WTC11 (cell line): ENCODE measurements around the gene ADGRA1. TPM values are rescaled to one million over a fixed set of nuclear protein-coding genes. Genes with fewer than 3 reads are reported as not detected.

Source experiments
- ATAC-seq: fragments of 200-7000 bp; cut with Tn5 transposase; 2 replicates; pipeline ENCODE4 v1.10.0; 2021; ENCODE audit warnings: mild to moderate bottlenecking, moderate library complexity
- CTCF ChIA-PET: fragments of 300-600 bp; sonication (Branson Sonifier 250); formaldehyde crosslinking; loops from one replicate; lab custom pipeline; 2021; ENCODE audit warnings: antibody characterized with exemption; lab: Charles Lee
- POLR2A ChIA-PET: fragments of 350-600 bp; sonication (Branson Sonifier 250); formaldehyde crosslinking; loops from one replicate; lab custom pipeline; 2021; ENCODE audit warnings: antibody characterized with exemption; lab: Charles Lee
- DNase-seq: peaks from one replicate; pipeline ENCODE4 v3.0.0; 2021; ENCODE audit warnings: low spot score
- H3K27ac Mint-ChIP-seq: 2 replicates; pipeline ENCODE4 v1.8.0; 2021; ENCODE audit warnings: mixed read lengths
- H3K27me3 Mint-ChIP-seq: 2 replicates; pipeline ENCODE4 v1.8.0; 2021; ENCODE audit warnings: low read depth, mild to moderate bottlenecking, moderate library complexity, mixed read lengths
- H3K36me3 Mint-ChIP-seq: 2 replicates; pipeline ENCODE4 v1.8.0; 2021; ENCODE audit warnings: mixed read lengths
- H3K4me1 Mint-ChIP-seq: 2 replicates; pipeline ENCODE4 v1.8.0; 2022; ENCODE audit warnings: mixed read lengths
- H3K4me3 Mint-ChIP-seq: 2 replicates; pipeline ENCODE4 v1.8.0; 2021; ENCODE audit warnings: mild to moderate bottlenecking, moderate library complexity, mixed read lengths
- H3K9me3 Mint-ChIP-seq: 2 replicates; pipeline ENCODE4 v1.8.0; 2021; ENCODE audit warnings: mixed read lengths
- AR ChIP-seq: fragments of 250-450 bp; sonication (Bioruptor Pico); IDR thresholded peaks from 2 replicates; pipeline ENCODE4 v1.9.0; 2021; ENCODE audit warnings: mild to moderate bottlenecking
- ARID4B ChIP-seq: sonication (generic); formaldehyde crosslinking; IDR thresholded peaks from 2 replicates; pipeline ENCODE4 v1.8.0; 2023; ENCODE audit warnings: missing genetic modification reagents, mild to moderate bottlenecking, borderline replicate concordance
- CTCF ChIP-seq: fragments of 200-600 bp; IDR thresholded peaks from 2 replicates; pipeline ENCODE4 v1.8.0; 2022; ENCODE audit warnings: antibody characterized with exemption
- E2F1 ChIP-seq: sonication (generic); formaldehyde crosslinking; IDR thresholded peaks from 2 replicates; pipeline ENCODE4 v1.8.0; 2022; ENCODE audit warnings: mild to moderate bottlenecking, missing genetic modification reagents
- EMX1 ChIP-seq: fragments of 250-450 bp; sonication (Bioruptor Pico); IDR thresholded peaks from 2 replicates; pipeline ENCODE4 v1.8.0; 2021; ENCODE audit warnings: mild to moderate bottlenecking
- ERG ChIP-seq: fragments of 250-450 bp; sonication (Bioruptor Pico); IDR thresholded peaks from 2 replicates; pipeline ENCODE4 v1.8.0; 2021; ENCODE audit warnings: mild to moderate bottlenecking
- ESRRA ChIP-seq: sonication (generic); formaldehyde crosslinking; IDR thresholded peaks from 2 replicates; pipeline ENCODE4 v1.8.1; 2022; ENCODE audit warnings: mild to moderate bottlenecking, missing genetic modification reagents, borderline replicate concordance
- GRHL2 ChIP-seq: fragments of 250-450 bp; sonication (Bioruptor Pico); IDR thresholded peaks from 2 replicates; pipeline ENCODE4 v1.8.0; 2022; ENCODE audit warnings: mild to moderate bottlenecking, moderate library complexity; ENCODE audit not compliant: insufficient replicate concordance, severe bottlenecking
- HMGA2 ChIP-seq: fragments of 250-450 bp; sonication (Bioruptor Pico); IDR thresholded peaks from 2 replicates; pipeline ENCODE4 v1.4.0; 2021; ENCODE audit warnings: mild to moderate bottlenecking, moderate library complexity
- KAT7 ChIP-seq: sonication (generic); formaldehyde crosslinking; IDR thresholded peaks from 2 replicates; pipeline ENCODE4 v1.8.1; 2023; ENCODE audit warnings: missing genetic modification reagents, mild to moderate bottlenecking, borderline replicate concordance
- MXD4 ChIP-seq: fragments of 250-450 bp; sonication (Bioruptor Pico); IDR thresholded peaks from 2 replicates; pipeline ENCODE4 v1.8.0; 2021; ENCODE audit warnings: mild to moderate bottlenecking, moderate library complexity, borderline replicate concordance
- NFATC4 ChIP-seq: fragments of 250-450 bp; sonication (Bioruptor Pico); IDR thresholded peaks from 2 replicates; pipeline ENCODE4 v1.9.0; 2021; ENCODE audit warnings: mild to moderate bottlenecking
- SMAD3 ChIP-seq: sonication (generic); formaldehyde crosslinking; IDR thresholded peaks from 2 replicates; pipeline ENCODE4 v1.8.0; 2022; ENCODE audit warnings: missing genetic modification reagents, mild to moderate bottlenecking, borderline replicate concordance
- SOX15 ChIP-seq: fragments of 250-450 bp; sonication (Bioruptor Pico); IDR thresholded peaks from 2 replicates; pipeline ENCODE4 v1.9.0; 2021; ENCODE audit warnings: mild to moderate bottlenecking
- ZBTB43 ChIP-seq: sonication (generic); formaldehyde crosslinking; IDR thresholded peaks from 2 replicates; pipeline ENCODE4 v1.8.1; 2023; ENCODE audit warnings: mild to moderate bottlenecking, missing genetic modification reagents
- ZMAT4 ChIP-seq: fragments of 250-450 bp; sonication (Bioruptor Pico); IDR thresholded peaks from 2 replicates; pipeline ENCODE4 v1.9.0; 2021; ENCODE audit warnings: mild to moderate bottlenecking
- total RNA-seq: library from RNA; stranded (reverse); gene quantifications from 3 replicates; pipeline ENCODE4 v1.2.3, GENCODE V29; 2021

Gene ADGRA1
- total RNA-seq, 1 experiment from 2014 or later, result 0.20 TPM

GRCh38 chr10:133049639-133050038, 38.1 kb upstream of the ADGRA1 start:
- TF ChIP-seq E2F1 (CRISPR knock-in tag), result no peak
- TF ChIP-seq ZMAT4, result no peak
- TF ChIP-seq ESRRA, result no peak
- TF ChIP-seq SMAD3, result no peak
- no peak for TF ChIP-seq MXD4 (CRISPR knock-in tag)
- TF ChIP-seq NFATC4 (CRISPR knock-in tag), result no peak
- TF ChIP-seq CTCF, result no peak
- no peak for TF ChIP-seq SOX15 (CRISPR knock-in tag)
- no peak for TF ChIP-seq ZBTB43 (CRISPR knock-in tag)
- TF ChIP-seq KAT7, result no peak
- peaks cover 7% of the 10 kb centered on the region for H3K4me1 Mint-ChIP-seq
- no peaks in the 10 kb centered on the region for H3K9me3 Mint-ChIP-seq
- H3K27ac Mint-ChIP-seq, result no peak overlapping the region
- POLR2A ChIA-PET, result no interaction called here
- CTCF ChIA-PET, result no interaction called here
- H3K27me3 Mint-ChIP-seq, result no peaks in the 10 kb centered on the region; the same call in 1 of the 2 replicates
- no peak overlapping the region for H3K4me3 Mint-ChIP-seq
- ATAC-seq (no peak), DNase-seq (no peak)
- H3K36me3 Mint-ChIP-seq, result no peaks in the 10 kb centered on the region

GRCh38 chr10:133050371-133050770, 37.4 kb upstream of the ADGRA1 start:
- Mint-ChIP-seq H3K4me1 (peaks cover 7% of the 10 kb centered on the region), H3K36me3 (no peaks in the 10 kb centered on the region), H3K9me3 (no peaks in the 10 kb centered on the region), H3K27me3 (no peaks in the 10 kb centered on the region; the same call in 1 of the 2 replicates), H3K4me3 (no peak overlapping the region), H3K27ac (no peak overlapping the region)
- DNase-seq, result no peak
- ChIA-PET POLR2A (no interaction called here), CTCF (interaction anchor here (1.4 kb wide), 1 partner anchor 27 kb away, joined by 3 read pairs; no protein-coding TSS in a partner anchor)
- ATAC-seq, result no peak
- TF ChIP-seq ERG (CRISPR knock-in tag) (no peak), EMX1 (CRISPR knock-in tag) (no peak), GRHL2 (no peak), HMGA2 (CRISPR knock-in tag) (no peak), ARID4B (CRISPR knock-in tag) (no peak), AR (no peak)
